Fibroblast of skin of left quadriceps (primary cell): ENCODE data around the gene B4GALT6.
"Not testable (repeated sequence)": the region's sequence is repeated elsewhere in the genome, so short reads cannot be mapped to it uniquely, and the experiment has no call there.

Source experiments
- DNase-seq, 2 experiments: peaks; one replicate each; pipeline ENCODE4 v3.0.0-alpha.2; 2013; ENCODE audit warnings: low read depth in 2 of 2

Gene B4GALT6

GRCh38 chr18:31684279-31685096 lies at the start of gene B4GALT6:
Gene B4GALT6, minus strand, starts transcription at chr18:31684581. Its CDS starts 155 bp downstream, at chr18:31684426.
- DNase-seq, result no peak

GRCh38 chr18:31731628-31732027 lies 47.2 kb upstream of the B4GALT6 start:
- no peak for DNase-seq

GRCh38 chr18:31729196-31729595 lies 44.8 kb upstream of the B4GALT6 start:
- DNase-seq, result not testable (repeated sequence)

GRCh38 chr18:31723990-31724711 lies 39.8 kb upstream of the B4GALT6 start:
- DNase-seq, result no peak

GRCh38 chr18:31723639-31723989 lies 39.2 kb upstream of the B4GALT6 start:
- no peak for DNase-seq

- DNase-seq, result peak; percentile 51 to 53
These were observed 38.1 kb upstream of the B4GALT6 start for GRCh38 chr18:31722369-31722957.

- no peak for DNase-seq
These were observed 37.2 kb upstream of the B4GALT6 start for GRCh38 chr18:31721601-31722000.

- no peak for DNase-seq
These were observed 36.5 kb upstream of the B4GALT6 start for GRCh38 chr18:31720867-31721266.

GRCh38 chr18:31719363-31720006 lies 35.1 kb upstream of the B4GALT6 start:
- DNase-seq, result no peak

GRCh38 chr18:31718386-31718785 lies 34.0 kb upstream of the B4GALT6 start:
- DNase-seq, result no peak

- DNase-seq, result no peak
These were observed 32.0 kb upstream of the B4GALT6 start for GRCh38 chr18:31716362-31716761.

- no peak for DNase-seq
These were observed 27.2 kb upstream of the B4GALT6 start for GRCh38 chr18:31711365-31712172.

GRCh38 chr18:31710826-31711225 lies 26.4 kb upstream of the B4GALT6 start:
- DNase-seq, result no peak

GRCh38 chr18:31707815-31708214 lies 23.4 kb upstream of the B4GALT6 start:
- DNase-seq, result no peak

- DNase-seq, result no peak
These were observed 18.1 kb upstream of the B4GALT6 start for GRCh38 chr18:31702449-31702848.

GRCh38 chr18:31701744-31702143 lies 17.4 kb upstream of the B4GALT6 start:
- no peak for DNase-seq

GRCh38 chr18:31700990-31701389 lies 16.6 kb upstream of the B4GALT6 start:
- no peak for DNase-seq

GRCh38 chr18:31697351-31698298 lies 13.2 kb upstream of the B4GALT6 start:
- no peak for DNase-seq

- no peak for DNase-seq
These were observed 11.6 kb upstream of the B4GALT6 start for GRCh38 chr18:31695989-31696388.

- no peak for DNase-seq
These were observed 9.9 kb upstream of the B4GALT6 start for GRCh38 chr18:31694297-31694696.
